Uterus (tissue), 2 donors: ENCODE measurements around the gene CSPG4.

ENCODE experiments used
- CTCF ChIP-seq, 4 experiments: fragments of 200-600 bp in 2 of 4; fragments of 450-650 bp in 2 of 4; sonication (generic) in 2 of 4; IDR thresholded peaks; one replicate each; pipeline ENCODE4 v1.5.1; 2016 to 2019; ENCODE audit warnings: antibody characterized with exemption in 4 of 4, mild to moderate bottlenecking in 2 of 4, moderate library complexity in 1 of 4
- POLR2A ChIP-seq, 2 donors: fragments of 450-650 bp; IDR thresholded peaks; one replicate each; pipeline ENCODE4 v1.6.1; 2016; ENCODE audit warnings: antibody characterized with exemption in 2 of 2, mild to moderate bottlenecking in 1 of 2, moderate library complexity in 1 of 2

GRCh38 chr15:75759416-75760130 is 46.9 kb upstream of the CSPG4 start:
- TF ChIP-seq POLR2A (IDR thresholded peaks at IDR 0.05) (no peak), CTCF (IDR thresholded peaks at IDR 0.05) (no peak)
